Testis (tissue), 3 donors: ENCODE data around the gene HHATL. TPM values are rescaled to one million over a fixed set of nuclear protein-coding genes. Genes with fewer than 3 reads are reported as not detected.

Experiments
- DNase-seq: peaks from one replicate; pipeline ENCODE4 v3.0.0-alpha.2; 2019
- H3K27ac ChIP-seq, 2 donors: fragments of 200-600 bp; sonication (generic); one replicate each; pipeline ENCODE4 v1.5.1; 2019
- H3K27me3 ChIP-seq: fragments of 200-600 bp; sonication (generic); one replicate; pipeline ENCODE4 v1.5.1; 2019
- H3K36me3 ChIP-seq: fragments of 200-600 bp; sonication (generic); one replicate; pipeline ENCODE4 v1.5.1; 2017; ENCODE audit warnings: low read depth; ENCODE audit errors: missing control alignments
- H3K4me1 ChIP-seq: fragments of 200-600 bp; sonication (generic); one replicate; pipeline ENCODE4 v1.5.1; 2019
- H3K4me3 ChIP-seq, 2 donors: fragments of 200-600 bp; sonication (generic); one replicate each; pipeline ENCODE4 v1.5.1; 2017 to 2019
- H3K9me3 ChIP-seq: fragments of 200-600 bp; sonication (generic); one replicate; pipeline ENCODE4 v1.5.1; 2017
- POLR2A ChIP-seq: fragments of 450-650 bp; IDR thresholded peaks from one replicate; pipeline ENCODE4 v1.6.1; 2017; ENCODE audit warnings: antibody characterized with exemption, mild to moderate bottlenecking, moderate library complexity
- WGBS, 2 donors: methylation state at CpG; one replicate each; pipeline ENCODE4 v1.1.5; 2018; 5-methylcytosine and 5-hydroxymethylcytosine counted together
- intact Hi-C: fragments of 100-400 bp; cut with DNase I; formaldehyde crosslinking; loops from one replicate; pipeline ENCODE4 v1.15.1; 2023; ENCODE audit warnings: low total_unique reads
- polyA plus RNA-seq: library from polyadenylated mRNA; stranded (reverse); fragments of 350-450 nt; fragmentation: Illumina TruSeq; extraction: RNeasy Lipid Tissue Mini Kit (QIAGEN cat#74804); gene quantifications from one replicate; pipeline ENCODE4 v1.2.3, GENCODE V29; 2014; ENCODE audit warnings: low read depth, low replicate concordance; ENCODE audit not compliant: insufficient read depth
- total RNA-seq, 2 donors: library from RNA; depleted of rRNA; stranded (reverse); fragments of >200 nt; gene quantifications; one replicate each; pipeline ENCODE4 v1.2.3, GENCODE V29; 2016
- TF ChIP-seq, protein P1 (sequence below), 3 experiments: fragments of 450-650 bp in 2 of 3; fragments of 200-600 bp in 1 of 3; sonication (generic) in 1 of 3; IDR thresholded peaks; one replicate each; pipeline ENCODE4 v1.5.1; 2016 to 2019; ENCODE audit warnings: antibody characterized with exemption in 3 of 3, mild to moderate bottlenecking in 2 of 3, moderate library complexity in 1 of 3

HHATL gene
- total and polyA plus RNA-seq, 3 donors from 2014 or later, result 6.1 to 7.2 (median 6.4) TPM

DNA sequence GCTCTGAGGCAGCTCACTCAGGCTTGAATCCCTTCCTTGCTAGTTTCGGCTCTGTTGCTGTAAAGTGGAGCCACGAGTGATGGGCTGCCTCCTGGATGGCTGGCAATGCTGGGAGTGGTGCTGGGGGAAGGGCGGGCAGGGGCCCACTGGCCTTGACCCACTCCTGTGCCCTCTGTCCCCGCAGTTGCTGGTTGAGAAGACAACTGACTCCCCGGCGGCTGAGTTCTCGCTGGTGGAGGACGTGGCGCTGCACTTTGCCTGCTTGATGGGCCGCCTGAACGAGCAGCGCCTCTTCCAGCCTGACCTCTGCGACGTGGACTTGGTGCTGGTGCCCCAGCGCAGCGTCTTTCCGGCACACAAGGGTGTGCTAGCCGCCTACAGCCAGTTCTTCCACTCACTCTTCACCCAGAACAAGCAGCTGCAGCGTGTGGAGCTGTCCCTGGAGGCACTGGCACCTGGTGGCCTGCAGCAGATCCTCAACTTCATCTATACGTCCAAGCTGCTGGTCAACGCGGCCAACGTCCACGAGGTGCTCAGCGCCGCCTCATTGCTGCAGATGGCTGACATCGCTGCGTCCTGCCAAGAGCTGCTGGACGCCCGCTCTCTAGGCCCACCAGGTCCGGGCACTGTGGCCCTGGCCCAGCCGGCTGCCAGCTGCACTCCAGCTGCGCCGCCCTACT, 44.4 kb downstream of the HHATL start:
- intact Hi-C loops, result loop anchor here (10.0 kb wide), 1 partner anchor 63 kb away; the partner anchor contains the start of gene SS18L2
- Histone ChIP-seq H3K4me3 (no peak overlapping the region), H3K9me3 (no peaks in the 10 kb centered on the region), H3K27me3 (no peaks in the 10 kb centered on the region), H3K27ac (no peak overlapping the region), H3K36me3 (no peaks in the 10 kb centered on the region), H3K4me1 (peaks cover 21% of the 10 kb centered on the region)
- WGBS, 2 donors, result 90 to 91% methylated on average over 26 to 34 of the region's 34 CpGs
- no peak for DNase-seq
- TF ChIP-seq POLR2A, result no peak
- TF ChIP-seq, protein P1, sequence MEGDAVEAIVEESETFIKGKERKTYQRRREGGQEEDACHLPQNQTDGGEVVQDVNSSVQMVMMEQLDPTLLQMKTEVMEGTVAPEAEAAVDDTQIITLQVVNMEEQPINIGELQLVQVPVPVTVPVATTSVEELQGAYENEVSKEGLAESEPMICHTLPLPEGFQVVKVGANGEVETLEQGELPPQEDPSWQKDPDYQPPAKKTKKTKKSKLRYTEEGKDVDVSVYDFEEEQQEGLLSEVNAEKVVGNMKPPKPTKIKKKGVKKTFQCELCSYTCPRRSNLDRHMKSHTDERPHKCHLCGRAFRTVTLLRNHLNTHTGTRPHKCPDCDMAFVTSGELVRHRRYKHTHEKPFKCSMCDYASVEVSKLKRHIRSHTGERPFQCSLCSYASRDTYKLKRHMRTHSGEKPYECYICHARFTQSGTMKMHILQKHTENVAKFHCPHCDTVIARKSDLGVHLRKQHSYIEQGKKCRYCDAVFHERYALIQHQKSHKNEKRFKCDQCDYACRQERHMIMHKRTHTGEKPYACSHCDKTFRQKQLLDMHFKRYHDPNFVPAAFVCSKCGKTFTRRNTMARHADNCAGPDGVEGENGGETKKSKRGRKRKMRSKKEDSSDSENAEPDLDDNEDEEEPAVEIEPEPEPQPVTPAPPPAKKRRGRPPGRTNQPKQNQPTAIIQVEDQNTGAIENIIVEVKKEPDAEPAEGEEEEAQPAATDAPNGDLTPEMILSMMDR (IDR thresholded peaks at IDR 0.05), result no peak

DNA sequence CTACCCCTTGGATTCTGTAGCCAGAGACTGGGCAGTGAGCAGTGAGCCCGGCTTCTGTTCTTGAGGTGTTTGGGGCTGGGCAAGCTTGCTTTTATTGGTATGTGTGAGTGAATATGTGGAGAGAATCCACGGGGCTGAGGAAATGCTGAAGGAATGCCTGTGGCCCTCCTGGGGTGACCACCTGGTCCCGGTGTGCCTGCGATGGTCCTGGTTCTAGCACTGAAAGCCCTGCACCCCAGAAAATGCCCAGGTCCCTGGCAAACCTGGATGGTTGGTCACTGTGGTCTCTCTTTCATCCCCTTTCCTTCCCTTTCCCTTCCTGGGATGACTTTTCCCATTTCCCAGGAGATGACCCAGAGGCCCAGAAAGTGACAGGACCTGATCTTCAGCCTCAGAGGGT, 44.9 kb downstream of the HHATL start:
- intact Hi-C loops, result loop anchor here (10.0 kb wide), 1 partner anchor 63 kb away; the partner anchor contains the start of gene SS18L2
- peaks cover 26% of the 10 kb centered on the region for H3K4me1 ChIP-seq
- H3K36me3 ChIP-seq, result no peaks in the 10 kb centered on the region
- no peaks in the 10 kb centered on the region for H3K9me3 ChIP-seq
- TF ChIP-seq, protein P1 (IDR thresholded peaks at IDR 0.05), result no peak
- TF ChIP-seq POLR2A, result no peak
- WGBS, 2 donors, result 79 to 93% methylated on average over 4 of the region's 4 CpGs
- no peak for DNase-seq
- H3K4me3 ChIP-seq, result no peak overlapping the region
- no peak overlapping the region for H3K27ac ChIP-seq
- no peaks in the 10 kb centered on the region for H3K27me3 ChIP-seq

DNA sequence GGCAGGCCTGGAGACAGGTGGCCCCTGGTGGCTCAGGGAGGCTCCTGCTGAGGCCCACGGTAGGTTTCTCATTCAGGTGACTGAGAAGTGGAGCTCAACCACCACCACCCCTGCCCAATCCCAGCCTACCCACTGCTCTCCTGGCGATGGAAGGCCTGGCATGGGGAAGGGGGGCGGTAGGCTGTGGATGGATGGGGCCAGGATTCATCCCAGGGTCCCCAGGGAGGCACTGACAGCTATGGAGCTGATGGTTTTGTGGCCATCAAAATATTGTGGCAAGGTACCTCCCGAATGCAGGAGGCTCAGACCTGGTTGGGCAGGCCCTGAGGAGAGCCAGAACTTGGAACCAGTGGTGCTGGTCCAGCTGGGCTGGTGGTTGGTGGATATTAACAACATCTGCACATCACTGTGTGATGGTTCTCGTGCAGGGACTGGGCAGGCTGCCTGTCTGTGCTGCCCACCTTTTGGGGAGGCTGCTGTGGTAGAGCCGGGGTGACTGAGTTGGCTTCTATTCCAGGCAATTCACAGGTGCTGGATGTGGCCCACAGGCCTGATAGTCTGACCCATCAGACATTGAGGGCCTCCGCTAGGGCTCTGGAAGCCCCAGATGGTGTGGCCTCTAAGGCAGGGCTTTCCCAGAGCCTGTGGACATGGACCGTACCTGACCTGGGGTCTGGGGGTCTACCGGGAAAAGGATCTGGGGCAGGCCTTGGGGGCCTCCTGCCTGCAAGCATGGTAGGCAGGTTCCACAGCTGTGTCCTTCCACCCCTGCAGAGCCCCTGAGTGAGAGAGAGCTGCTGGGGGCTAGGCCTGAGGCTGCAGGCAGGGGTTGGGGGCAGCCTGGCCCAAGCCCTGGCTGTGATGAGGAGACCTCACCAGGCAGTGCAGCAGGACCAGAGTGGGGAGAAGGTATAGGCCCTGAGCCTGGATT, 45.7 kb downstream of the HHATL start:
- intact Hi-C loops, result loop anchor here (10.0 kb wide), 1 partner anchor 62 kb away; the partner anchor contains the start of gene SS18L2
- H3K4me1 ChIP-seq, result peaks cover 34% of the 10 kb centered on the region
- H3K4me3 ChIP-seq, result no peak overlapping the region
- 84 to 90% methylated on average over 4 to 8 of the region's 9 CpGs for WGBS, 2 donors
- H3K27ac ChIP-seq, result no peak overlapping the region
- H3K9me3 ChIP-seq, result no peaks in the 10 kb centered on the region
- TF ChIP-seq, protein P1 (IDR thresholded peaks at IDR 0.05), result no peak
- TF ChIP-seq POLR2A, result no peak
- H3K36me3 ChIP-seq, result no peaks in the 10 kb centered on the region
- DNase-seq, result no peak
- no peaks in the 10 kb centered on the region for H3K27me3 ChIP-seq

DNA sequence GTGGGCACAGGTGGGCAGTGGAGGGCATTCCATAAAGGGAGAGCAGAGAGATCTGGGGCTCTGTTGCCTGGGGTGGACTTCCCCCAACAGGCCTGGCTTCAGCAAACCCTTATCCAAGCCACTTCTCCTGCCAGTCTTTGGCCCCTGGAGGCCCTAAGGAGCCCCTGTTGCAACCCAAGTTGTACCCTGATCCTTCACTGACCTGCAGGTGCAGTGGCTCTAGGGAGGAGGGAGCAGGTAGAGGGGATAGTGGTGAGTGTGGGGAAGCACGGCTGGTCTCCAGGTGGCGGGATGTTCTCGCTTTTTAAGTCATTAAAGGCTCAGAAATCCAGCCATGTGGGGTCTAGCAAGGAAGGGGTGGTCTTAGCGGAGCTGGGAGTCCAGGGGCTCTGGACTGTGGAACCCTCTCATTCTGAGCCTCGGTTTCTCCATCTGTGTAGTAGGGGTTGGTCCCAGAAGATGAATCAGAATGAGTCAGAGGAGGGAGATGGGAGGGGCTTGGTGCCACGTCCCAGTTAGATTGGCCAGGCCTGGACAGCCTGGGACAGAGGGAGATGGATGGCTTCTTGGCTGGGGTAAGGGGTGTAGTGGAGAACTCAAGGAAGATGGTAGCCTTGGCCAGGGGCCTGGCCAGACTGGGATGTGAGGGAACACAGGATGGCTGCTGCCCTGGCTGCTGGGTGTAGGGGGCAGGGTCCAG, 46.5 kb downstream of the HHATL start:
- Histone ChIP-seq H3K4me1 (peaks cover 35% of the 10 kb centered on the region), H3K9me3 (no peaks in the 10 kb centered on the region), H3K27me3 (no peaks in the 10 kb centered on the region), H3K27ac (no peak overlapping the region), H3K4me3 (no peak overlapping the region), H3K36me3 (no peaks in the 10 kb centered on the region)
- TF ChIP-seq, protein P1 (IDR thresholded peaks at IDR 0.05), result no peak
- TF ChIP-seq POLR2A, result no peak
- WGBS, 2 donors, result 84 to 85% methylated on average over 6 of the region's 6 CpGs
- intact Hi-C loops, result loop anchor here (10.0 kb wide), 1 partner anchor 61 kb away; the partner anchor contains the start of gene SS18L2
- DNase-seq, result no peak
